ENCODE data around the gene PCCB.
"Not testable (repeated sequence)": the region's sequence is repeated elsewhere in the genome, so short reads cannot be mapped to it uniquely, and the experiment has no call there.

The PCCB gene

DNA sequence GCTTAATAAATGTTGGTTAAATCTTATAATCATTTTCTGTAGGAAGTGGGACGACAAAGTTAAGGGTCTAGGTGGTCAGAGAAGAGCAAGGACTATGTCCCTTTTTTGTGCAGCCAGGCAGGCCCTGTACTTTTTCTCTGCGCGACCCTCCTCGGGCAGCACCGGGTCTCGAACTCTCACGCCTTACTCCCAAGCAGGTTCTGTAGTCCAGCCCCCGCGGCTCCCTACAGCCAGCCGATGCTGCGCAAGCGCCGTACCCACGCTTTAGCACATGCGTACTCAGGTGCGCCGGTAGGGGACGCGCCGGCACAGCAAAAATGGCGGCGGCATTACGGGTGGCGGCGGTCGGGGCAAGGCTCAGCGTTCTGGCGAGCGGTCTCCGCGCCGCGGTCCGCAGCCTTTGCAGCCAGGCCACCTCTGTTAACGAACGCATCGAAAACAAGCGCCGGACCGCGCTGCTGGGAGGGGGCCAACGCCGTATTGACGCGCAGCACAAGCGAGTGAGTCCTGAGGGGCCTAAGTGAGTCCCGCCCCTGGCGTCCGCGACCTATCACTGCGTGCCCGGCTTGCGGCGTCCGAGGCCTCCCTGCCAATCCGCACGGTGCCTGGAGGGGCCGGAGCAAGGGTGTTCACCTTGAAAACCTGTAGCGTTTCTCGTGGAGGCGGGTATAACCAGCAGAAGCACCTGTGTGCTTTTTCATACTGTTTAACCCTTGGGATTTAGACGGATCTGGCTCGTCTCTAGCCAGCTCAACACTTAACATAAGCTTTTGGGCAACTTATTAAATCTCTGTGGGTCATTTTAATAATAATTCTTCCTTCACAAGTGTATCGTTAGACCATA, at the start of gene PCCB:
PCCB (plus strand) TSS at position 282 of the 844 bp plus-strand sequence; CDS start at position 318, 36 bp downstream.
- DNase-seq = peak; percentile 98

DNA sequence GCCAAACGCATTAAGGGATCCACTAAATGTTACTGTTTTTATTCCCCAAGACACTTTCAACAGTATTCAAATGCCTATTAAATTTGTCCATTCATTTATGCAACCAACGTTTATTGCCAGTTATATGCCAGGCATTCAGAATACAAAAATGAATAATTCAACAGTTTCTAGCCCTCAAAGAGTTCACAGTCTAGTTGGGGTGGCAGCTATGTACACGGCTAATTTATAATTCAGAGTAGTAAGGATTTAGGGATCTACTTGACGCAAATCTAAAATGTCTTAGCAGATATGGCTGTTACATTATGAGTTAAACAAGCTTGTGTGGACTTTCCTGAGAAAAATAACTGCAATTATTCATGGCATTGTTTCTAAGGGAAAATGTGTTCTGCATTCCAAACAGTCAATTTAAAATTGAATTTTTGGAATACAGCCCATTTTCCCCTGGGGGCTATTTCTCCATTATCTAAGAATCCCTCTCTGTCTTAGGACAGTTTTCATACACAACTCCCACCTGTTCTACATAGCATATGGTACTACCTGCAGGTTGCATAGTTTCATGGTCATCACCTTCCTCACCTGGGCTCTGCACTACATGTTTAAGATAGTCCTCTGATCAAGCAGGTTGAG, 42.5 kb upstream of the PCCB start:
- DNase-seq = no peak

DNA sequence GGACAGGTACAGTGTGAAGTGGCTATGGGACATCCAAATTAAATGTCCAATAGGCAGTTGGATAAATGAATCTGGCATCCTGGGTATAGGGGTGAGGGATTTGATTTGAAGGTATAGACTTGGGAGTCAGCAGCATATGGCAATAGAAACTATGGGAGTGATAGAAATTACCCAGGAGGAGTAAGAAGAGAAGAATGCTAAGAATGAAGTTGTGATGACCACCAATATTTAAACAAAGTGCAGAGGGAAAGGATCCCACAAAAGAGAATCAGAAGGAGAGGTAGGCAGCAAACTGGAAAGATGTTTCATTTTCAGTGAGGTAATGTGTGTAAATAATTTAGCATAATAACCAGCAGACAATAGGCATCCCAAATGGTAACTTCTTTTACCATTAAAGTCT, 40.2 kb upstream of the PCCB start:
- no peak for DNase-seq

DNA sequence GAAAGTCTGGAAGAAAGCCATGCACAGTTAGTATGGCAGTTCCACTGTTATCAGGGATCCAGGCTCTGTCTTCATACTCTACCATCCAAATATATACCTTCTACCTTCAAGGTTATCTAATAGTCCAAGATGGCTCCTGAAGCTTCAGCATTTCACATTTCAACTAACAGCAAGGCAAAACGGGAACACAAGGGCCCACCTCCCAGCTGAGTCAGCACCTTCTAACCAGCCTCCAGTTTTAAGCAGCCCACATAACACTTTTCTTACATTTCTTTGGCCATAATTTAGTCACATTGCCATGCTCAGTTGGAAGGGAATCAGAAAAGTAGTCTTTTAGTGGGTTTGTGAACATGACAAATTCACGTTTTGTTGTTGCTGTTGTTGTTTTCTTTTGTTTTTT, 38.6 kb upstream of the PCCB start:
- DNase-seq = no peak

DNA sequence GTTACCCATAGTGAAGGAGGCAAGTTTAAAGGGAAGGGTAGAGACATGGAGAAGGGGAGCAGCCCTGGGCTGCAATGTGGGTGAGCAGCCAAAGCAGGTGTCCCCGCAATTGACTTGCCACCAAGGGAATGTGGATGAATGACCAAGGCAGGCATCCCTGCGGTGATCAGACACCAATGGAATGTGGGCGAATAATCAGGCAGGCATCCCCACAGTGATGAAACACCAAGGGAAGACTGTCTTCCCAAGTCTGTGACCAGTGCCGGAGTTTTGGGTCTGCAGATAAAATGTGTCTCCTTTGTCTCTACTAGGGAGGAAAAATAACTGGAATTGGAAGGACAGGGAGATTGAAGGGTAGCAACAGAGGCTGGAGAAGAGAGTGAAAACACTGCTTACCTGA, 27.4 kb upstream of the PCCB start:
- DNase-seq = not testable (repeated sequence)

DNA sequence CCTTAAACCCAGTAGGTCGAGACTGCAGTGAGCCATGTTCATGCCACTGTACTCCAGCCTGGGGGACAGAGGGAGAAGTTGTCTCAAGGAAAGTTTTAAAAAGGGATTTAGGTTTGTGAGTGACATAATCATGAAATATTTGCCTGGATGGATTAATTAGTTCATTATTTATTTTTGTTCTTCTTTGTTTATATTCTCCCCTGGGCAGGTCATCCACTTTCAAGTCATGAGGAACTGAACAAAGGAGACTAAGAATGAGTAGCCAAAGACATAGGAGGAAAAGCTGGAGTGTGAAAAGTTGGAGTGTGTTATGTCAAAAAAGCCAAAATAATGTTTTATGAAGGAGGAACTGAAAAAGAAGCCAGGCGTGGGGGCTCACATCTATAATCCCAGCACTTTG, 17.7 kb upstream of the PCCB start:
- DNase-seq = no peak

DNA sequence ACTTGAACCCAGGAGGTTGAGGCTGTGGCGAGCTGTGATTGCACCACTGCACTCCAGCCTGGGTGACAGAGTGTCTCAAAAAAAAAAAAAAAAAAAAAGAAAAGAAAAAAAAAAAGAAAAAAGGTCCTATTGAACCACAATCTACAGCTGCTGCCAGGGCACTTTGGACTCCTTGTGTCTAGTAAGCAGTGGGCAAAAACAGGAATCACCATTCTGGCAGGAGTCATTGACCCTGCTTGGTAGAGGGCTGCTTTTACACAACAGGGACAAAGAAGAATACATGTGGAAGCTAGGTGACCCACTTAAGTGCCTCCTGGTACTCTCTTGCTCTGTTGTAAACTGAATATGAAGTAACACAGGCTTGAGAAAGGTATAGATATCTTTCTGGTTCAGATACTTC, 14.6 kb upstream of the PCCB start:
- DNase-seq = no peak

DNA sequence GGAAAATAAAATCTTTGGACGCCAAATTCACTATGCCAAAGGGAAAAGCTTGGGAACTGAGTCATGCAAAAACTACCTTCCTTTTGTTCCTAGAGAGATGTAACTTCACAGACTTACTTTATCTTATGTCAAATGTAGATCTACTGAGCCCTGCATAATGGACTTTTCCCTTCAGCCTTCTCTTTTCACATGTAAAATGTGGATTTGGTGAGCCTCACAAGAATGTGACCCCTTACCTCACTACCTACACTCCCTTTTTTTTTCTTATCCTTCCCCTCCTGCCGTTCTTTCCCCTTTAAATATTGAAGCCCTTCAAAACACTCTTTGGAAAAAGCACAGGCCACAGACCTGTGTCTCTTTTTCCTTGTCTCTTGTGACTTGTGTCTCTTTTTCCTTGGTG, 14.0 kb upstream of the PCCB start:
- DNase-seq = no peak

DNA sequence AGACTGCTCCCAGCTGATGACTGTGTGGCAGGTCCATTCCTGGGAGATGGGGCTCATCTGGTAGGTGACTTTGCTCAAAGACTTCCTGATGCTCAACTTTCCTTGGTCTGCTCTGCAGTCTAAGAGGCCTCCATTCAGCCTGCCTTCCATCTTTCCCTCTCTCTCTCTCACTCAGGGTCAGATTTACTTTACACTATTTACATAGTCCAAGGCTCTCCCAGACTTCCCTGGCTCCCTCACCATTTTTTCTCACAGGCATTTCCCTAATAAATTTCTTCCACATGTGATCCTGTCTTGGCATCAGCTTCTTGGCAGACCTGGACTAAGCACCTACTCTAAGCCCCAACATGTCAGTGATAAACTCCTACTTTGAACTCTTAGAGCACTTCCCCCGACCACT, 13.0 kb upstream of the PCCB start:
- no peak for DNase-seq

DNA sequence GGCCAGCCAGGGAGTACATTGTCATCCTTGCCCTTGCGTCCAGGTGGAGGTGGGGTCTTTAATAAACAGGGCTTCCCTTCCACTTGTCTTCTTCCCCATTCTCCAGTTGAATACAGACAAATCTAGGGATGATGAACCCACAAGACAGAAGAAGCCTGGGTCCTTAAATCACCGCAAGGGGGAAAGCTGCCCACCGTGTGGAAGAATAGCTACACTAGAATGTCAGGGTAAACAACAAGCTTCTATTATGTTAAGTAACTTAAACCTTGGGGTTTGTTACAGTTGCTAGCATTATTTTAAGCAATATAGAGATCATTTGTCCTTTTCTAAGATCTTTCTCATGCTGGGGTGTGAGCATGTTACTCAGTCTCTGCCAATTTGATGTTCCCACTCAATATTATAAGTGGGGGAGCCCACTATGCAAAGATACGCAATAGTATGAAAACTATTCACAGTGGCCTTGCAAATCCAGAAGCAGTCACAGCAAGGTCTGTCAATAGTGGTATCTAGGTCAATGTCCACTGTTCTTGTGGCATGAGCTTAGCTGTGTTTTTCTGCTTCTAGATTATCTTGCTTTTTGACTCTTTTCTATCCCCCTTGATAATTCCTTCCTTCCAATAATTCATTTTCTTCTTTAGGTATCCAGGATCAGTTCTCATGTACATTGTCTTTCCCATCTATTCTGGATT, 12.0 kb upstream of the PCCB start:
- DNase-seq = no peak

DNA sequence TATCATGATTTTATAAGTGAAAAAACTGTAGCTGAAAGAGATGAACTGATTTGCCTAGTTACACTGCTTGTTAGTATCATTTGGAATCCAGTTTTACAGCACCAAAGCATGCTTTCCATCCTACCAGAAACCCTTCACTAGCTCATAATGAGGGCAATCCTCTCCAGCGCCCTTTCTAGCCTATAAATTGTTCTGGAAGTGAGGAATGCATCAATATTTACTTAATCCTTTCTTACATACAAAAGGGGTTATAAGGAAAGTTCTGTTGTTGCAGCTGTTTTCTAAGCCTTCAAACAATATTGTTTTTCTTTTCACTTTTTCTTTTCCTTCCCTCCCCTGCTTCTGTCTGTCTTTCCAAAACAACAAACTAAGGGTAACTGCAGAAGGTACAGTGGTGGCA, 11.0 kb upstream of the PCCB start:
- DNase-seq = no peak

DNA sequence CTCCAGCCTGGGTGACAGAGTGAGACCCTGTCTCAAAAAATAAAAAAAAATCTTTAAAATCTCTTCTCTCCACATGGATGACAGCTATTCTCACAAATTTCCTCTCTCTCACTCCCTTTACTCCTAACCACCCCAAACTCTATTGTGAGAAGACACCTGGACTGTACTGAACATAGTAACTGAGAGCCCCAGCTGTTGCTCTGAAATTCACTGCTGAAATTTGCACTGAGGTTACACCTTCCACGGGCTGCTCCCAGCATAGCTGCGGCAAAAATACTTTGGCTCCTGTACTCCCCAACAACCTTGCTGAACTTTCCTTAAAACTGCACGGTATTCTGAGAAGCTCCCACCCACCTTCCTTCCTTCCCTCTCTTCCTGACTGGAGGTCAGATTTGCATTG, 4.4 kb upstream of the PCCB start:
- no peak for DNase-seq

DNA sequence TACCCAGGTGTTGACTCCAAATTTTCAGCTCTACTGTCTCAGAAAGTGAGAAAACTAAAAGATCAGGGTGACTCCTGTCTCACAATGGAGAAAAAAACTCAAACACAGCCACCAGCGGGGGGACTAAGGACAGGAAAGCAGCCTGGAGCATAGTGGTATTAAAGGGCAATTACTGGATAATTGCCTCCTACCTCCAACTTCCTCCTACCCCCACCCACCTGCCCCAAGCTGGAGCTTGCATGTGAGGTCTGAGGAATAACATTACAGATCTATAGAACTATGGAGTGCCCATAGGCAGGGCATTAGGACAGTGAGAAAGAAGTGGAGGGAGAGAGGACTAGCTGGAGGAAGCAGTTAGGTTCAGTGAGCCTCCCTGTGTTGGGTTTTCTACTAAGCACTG, 2.7 kb upstream of the PCCB start:
- no peak for DNase-seq

DNA sequence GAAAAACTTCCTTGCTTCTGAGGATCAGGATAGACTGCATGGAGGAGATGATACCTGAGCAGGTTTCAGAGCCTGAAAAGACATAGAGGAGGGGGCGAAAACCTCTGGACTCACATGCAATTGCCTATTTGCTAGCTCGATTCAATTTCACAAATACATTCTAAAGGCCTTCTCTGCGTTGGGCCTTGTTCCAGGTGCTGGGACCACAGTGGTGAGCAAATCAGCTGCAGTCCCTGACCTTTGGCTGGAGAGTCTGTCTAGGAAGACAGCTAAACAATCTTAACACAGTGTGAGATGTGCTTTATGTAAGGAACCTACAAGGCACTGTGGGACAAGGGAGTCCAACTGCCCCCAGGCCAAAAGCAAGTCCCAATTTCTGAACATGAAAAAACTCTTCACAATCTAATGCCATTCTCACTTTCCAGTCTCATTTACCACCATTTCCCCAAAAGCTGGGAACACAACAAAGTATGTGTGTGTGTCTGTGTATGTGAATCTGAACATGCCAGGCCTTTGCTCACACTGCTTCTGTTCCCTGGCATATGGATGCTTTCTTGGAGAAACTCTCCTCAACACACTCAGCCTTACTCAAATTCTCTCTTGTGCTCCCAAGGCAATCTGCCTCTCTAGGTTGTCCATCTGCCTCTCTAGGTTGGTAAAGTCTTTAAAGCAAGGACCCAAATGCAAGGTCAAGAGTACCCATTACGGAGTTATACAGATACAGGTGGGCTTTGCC, 2.1 kb upstream of the PCCB start:
- no peak for DNase-seq

DNA sequence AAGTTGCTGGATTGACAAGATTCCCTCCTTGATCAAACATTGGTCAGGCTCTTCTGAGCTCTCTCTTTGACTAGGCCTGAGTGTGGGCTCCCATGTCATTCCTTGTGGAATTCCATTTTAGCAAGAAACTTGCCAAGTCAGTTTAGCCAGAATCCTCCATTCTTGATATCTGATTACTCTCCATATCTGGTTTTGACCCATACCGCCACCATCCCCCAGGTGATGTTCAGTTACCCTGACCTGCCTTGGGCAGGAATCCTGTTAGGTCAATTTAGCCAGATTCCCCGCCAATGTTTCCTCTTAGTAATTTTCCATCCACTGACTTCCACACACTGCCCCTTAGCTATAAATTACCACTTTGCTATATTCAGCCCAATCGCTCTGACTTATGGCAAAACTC, 1.0 kb upstream of the PCCB start:
- DNase-seq = no peak

DNA sequence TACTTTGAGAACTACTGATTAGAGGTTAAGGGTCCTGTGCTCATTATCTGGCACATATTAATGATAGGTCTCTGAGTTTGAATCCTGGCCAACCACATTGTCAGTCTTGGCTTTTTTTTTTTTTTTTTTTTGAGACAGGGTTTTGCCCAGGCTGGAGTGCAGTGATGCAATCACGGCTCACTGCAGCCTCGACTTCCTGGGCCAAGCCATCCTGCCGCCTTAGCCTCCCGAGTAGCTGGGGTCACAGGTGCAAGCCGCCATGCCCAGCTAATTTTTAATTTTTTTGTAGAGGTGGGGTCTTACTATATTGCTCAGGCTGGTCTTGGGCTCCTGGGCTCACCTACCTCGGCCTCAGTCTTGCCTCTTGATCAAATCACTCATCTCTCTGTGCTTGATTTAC, 547 bp upstream of the PCCB start:
- DNase-seq = peak; percentile 21

DNA sequence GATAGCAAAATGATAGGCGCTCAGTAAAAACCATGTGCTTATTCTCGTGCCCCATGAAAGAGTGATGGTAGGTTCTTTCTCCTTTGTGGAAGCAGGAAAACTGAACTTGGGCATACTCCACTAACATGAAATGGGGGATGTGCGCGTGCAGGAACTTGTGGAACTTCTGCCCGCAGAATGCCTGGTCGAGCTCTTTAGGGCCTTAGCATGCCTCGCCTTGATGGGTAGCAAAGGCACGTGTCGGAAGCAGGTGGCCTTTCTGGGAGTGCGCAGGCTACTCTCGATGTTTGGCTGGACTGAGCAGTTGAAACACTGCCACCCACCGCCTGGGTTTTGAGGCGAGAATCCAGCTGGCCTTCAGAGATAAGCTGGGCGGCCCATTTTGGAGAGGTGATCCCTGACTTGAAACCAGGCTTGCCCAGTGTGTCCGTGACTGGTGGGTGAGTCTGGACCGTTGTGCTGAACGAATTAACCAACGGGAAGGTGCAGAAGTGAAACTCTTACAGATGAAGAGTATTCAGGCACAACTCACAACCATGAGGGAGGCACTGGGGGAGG, 842 bp downstream of the PCCB start:
- DNase-seq = peak; percentile 91

DNA sequence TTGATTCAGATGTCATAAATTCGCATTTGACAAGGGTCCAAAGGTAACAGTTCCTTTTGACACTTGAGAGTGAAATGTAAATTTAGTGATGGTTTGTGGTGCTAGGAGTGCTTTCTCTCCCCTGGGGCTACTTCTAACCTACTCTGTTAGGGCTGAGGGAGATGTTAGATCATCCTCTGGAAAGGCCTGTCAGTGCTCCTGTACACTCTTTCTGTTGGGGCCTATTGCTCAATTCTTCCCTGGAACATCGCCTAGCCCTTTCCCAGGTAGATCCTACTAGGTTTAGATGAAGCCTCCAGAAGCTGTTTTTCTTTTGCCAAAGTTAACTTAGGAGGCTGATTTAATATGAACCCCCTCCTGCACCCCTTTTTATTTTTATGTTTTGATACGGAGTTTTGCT, 1.4 kb downstream of the PCCB start:
- no peak for DNase-seq

DNA sequence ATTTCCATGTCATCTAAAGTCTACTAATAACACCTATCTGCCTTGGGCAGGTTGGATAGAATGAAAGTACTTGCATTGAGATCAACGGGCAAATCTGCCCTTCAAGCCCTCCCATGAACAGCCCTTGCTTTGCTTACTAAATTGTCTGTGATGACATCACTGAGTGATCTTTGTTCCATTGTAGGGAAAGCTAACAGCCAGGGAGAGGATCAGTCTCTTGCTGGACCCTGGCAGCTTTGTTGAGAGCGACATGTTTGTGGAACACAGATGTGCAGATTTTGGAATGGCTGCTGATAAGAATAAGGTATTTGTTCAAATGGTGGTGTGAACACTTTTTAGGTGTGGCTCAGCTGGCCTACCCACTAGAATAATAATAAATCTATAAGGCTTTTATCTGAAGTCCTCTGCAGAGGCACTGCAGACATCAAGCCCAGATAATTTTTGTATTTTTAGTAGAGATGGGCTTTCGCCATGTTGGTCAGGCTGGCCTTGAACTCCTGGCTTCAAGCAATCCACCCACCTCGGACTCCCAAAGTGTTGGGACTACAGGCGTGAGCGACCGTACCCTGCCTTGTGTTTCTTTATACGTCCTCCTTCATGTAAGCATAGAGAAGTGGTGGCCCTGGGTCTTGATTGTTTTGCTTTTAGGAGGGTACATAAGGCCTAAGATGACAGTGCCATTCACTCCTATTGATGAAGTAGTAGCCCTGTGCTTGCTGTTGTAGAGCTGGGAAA, 5.7 kb downstream of the PCCB start:
- no peak for DNase-seq

DNA sequence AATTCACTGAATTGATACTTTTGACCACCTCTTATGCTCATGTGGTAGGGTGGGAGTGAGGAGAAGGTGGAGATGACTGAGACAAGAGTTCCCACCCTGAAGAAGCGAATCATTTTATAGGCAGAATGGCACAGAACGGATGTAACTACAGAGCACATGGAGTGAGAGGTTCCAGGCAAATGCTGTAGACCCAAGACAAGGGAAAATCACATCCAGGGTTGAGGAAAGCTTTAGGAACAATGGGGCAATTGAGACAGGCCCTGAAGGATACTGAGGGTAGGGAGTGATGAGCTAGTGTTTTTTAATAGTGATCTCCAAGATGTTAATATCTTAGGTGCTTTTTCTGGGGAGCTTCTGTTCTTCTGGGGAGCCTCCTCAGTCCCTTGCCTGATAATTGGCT, 8.1 kb downstream of the PCCB start:
- DNase-seq = no peak

DNA sequence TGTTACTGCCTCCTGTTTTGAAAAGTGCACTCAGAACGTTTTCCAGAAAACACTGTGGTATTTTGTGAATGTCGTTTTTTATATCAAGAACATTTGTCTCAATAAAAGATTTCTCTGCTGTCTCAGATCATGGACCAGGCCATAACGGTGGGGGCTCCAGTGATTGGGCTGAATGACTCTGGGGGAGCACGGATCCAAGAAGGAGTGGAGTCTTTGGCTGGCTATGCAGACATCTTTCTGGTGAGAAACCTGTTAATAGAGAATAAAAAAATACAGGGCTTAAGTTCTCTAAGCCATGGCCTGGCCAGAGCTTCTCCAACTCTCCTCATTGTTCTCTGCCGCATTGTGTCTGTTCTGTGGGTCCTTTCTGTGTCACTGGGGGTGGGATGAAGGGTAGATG, 11.7 kb downstream of the PCCB start:
- DNase-seq = no peak

DNA sequence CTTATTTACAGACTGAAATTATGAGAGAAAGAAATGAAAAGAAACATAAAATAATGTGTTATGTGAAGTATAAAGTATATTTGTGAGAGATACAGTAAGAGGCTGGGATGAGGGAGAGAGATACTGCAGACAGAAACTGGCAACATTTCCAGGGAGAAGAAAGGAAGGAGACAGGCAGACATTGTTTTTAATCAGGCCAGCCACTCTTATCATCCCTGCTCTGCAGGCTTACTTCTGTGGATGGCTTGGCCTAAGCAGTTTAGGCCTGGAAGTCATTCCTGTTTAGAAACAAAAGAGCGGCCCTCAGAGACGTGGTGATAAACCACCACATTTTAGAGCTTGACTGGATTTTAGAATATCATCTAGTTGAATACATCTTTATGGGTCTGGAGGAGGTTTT, 12.4 kb downstream of the PCCB start:
- no peak for DNase-seq

Data from RPMI8226 (cell line).